A673 (cell line): ENCODE results near the gene TSC22D2. TPM values are rescaled to one million over a fixed set of nuclear protein-coding genes. Genes with fewer than 3 reads are reported as not detected.

Experiments used
- BruUV-seq: library from RNA; stranded (reverse); fragments of 400-500 nt; replicated peaks from 2 replicates; lab custom pipeline; 2021; lab: Mats Ljungman, UMichigan
- CTCF ChIA-PET: fragments of 300-600 bp; sonication (Branson Sonifier 250); formaldehyde crosslinking; loops from one replicate; lab custom pipeline; 2022; ENCODE audit warnings: antibody characterized with exemption; lab: Charles Lee
- POLR2A ChIA-PET: fragments of 300-600 bp; sonication (Branson Sonifier 250); formaldehyde crosslinking; loops from one replicate; lab custom pipeline; 2022; ENCODE audit warnings: antibody characterized with exemption; ENCODE audit not compliant: low non-redundant PET; lab: Charles Lee
- DNase-seq: peaks from one replicate; pipeline ENCODE4 v3.0.0-alpha.2; 2015; ENCODE audit warnings: low spot score
- H3K27ac ChIP-seq: fragments of 200-600 bp; sonication (generic); 2 replicates; pipeline ENCODE4 v1.5.1; 2016; ENCODE audit warnings: mixed run types, low read depth, mild to moderate bottlenecking, mixed read lengths, antibody characterized with exemption, low read length; ENCODE audit not compliant: poor library complexity, severe bottlenecking
- H3K27me3 ChIP-seq: fragments of 200-600 bp; sonication (generic); replicated peaks from 2 replicates; pipeline ENCODE4 v1.6.1; 2017; ENCODE audit warnings: mixed run types, low read depth, mild to moderate bottlenecking, mixed read lengths, antibody characterized with exemption, low read length; ENCODE audit not compliant: insufficient read depth, poor library complexity
- H3K36me3 ChIP-seq: fragments of 200-600 bp; sonication (generic); 2 replicates; pipeline ENCODE4 v1.6.1; 2016; ENCODE audit warnings: mixed run types, mild to moderate bottlenecking, mixed read lengths, antibody characterized with exemption, low read length; ENCODE audit not compliant: insufficient read depth, poor library complexity, severe bottlenecking
- H3K4me1 ChIP-seq: fragments of 200-600 bp; sonication (generic); 2 replicates; pipeline ENCODE4 v1.6.1; 2017; ENCODE audit warnings: mixed run types, mild to moderate bottlenecking, mixed read lengths, antibody characterized with exemption, low read length; ENCODE audit not compliant: insufficient read depth, poor library complexity, severe bottlenecking
- H3K4me3 ChIP-seq: fragments of 200-600 bp; sonication (generic); 2 replicates; pipeline ENCODE4 v1.5.1; 2016; ENCODE audit warnings: low read depth, mixed run types, mild to moderate bottlenecking, mixed read lengths, low read length; ENCODE audit not compliant: poor library complexity, severe bottlenecking
- H3K9me3 ChIP-seq: fragments of 200-600 bp; sonication (generic); 2 replicates; pipeline ENCODE4 v1.6.1; 2016; ENCODE audit warnings: mixed run types, low read depth, mild to moderate bottlenecking, mixed read lengths, antibody characterized with exemption, low read length; ENCODE audit not compliant: poor library complexity, severe bottlenecking
- CTCF ChIP-seq: fragments of 300-800, 200-600 bp; sonication (generic); conservative IDR thresholded peaks from 2 replicates; pipeline ENCODE4 v1.5.1; 2017; ENCODE audit warnings: low read depth, mild to moderate bottlenecking, antibody characterized with exemption, low read length, moderate library complexity, mixed read lengths
- EZH2 ChIP-seq: fragments of 200-600 bp; sonication (generic); IDR thresholded peaks from 2 replicates; pipeline ENCODE4 v1.6.1; 2017; ENCODE audit warnings: borderline replicate concordance, low read depth, mild to moderate bottlenecking, mixed read lengths, antibody characterized with exemption, low read length; ENCODE audit not compliant: poor library complexity, severe bottlenecking
- intact Hi-C: fragments of 100-400 bp; cut with micrococcal nuclease; formaldehyde crosslinking; loops from one replicate; pipeline ENCODE4 v1.10.0; 2022; ENCODE audit not compliant: unreplicated experiment
- total RNA-seq: library from RNA; stranded (reverse); gene quantifications from 2 replicates; pipeline ENCODE4 v1.2.3, GENCODE V29; 2021

Gene TSC22D2
- total RNA-seq, 1 experiment from 2014 or later, result 28.9 TPM

- Histone ChIP-seq H3K4me3 (peak overlapping the region; percentile 84), H3K36me3 (no peaks in the 10 kb centered on the region), H3K9me3 (no peaks in the 10 kb centered on the region), H3K27me3 (no peaks in the 10 kb centered on the region), H3K27ac (no peak overlapping the region), H3K4me1 (peaks cover 26% of the 10 kb centered on the region)
- intact Hi-C loops, result loop anchor here (5.0 kb wide), 3 partner anchors 125 to 185 kb away; no protein-coding TSS in a partner anchor
- DNase-seq, result no peak
- TF ChIP-seq CTCF, result no peak
- no peak for TF ChIP-seq EZH2
- POLR2A ChIA-PET, result interaction anchor here (0.6 kb wide), 1 partner anchor 29 kb away, joined by 3 read pairs; no protein-coding TSS in a partner anchor
- no TSS peak for BruUV-seq
- CTCF ChIA-PET, result interaction anchor here (1.2 kb wide), 1 partner anchor 83 kb away, joined by 9 read pairs; no protein-coding TSS in a partner anchor
Observed at GRCh38 chr3:150412561-150413231, 4.6 kb downstream of the TSC22D2 start.

GRCh38 chr3:150414258-150414657, 6.2 kb downstream of the TSC22D2 start:
- peaks cover 31% of the 10 kb centered on the region for H3K4me1 ChIP-seq
- H3K4me3 ChIP-seq, result peak overlapping the region; percentile 84
- POLR2A ChIA-PET, result no interaction called here
- no peaks in the 10 kb centered on the region for H3K36me3 ChIP-seq
- no peak overlapping the region for H3K27ac ChIP-seq
- no peaks in the 10 kb centered on the region for H3K9me3 ChIP-seq
- no TSS peak for BruUV-seq
- CTCF ChIA-PET, result no interaction called here
- peak; percentile 27 for DNase-seq
- no peak for TF ChIP-seq EZH2
- TF ChIP-seq CTCF, result no peak
- intact Hi-C loops, result loop anchor here (5.0 kb wide), 3 partner anchors 127 to 187 kb away; no protein-coding TSS in a partner anchor
- no peaks in the 10 kb centered on the region for H3K27me3 ChIP-seq

DNA sequence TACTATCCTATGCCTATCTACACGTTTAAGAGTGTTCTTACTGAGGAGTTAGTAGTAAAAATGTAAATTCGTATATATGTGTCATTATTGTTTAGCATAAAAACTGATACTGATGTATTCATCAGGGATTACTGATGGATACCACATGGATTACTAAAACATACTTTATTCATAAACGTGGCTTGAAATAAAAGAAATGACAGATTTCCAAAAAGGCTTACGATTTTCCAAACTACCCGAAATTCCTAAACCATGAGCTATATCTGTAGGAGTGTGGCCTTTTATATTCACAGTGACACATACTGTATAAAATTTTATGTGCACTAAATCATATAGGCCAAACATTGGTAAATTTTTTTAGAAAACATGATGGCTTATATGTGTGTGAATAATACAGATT, 6.9 kb downstream of the TSC22D2 start:
- BruUV-seq, result no TSS peak
- no peak for DNase-seq
- Histone ChIP-seq H3K4me1 (peaks cover 38% of the 10 kb centered on the region), H3K27ac (no peak overlapping the region), H3K4me3 (peak overlapping the region; percentile 84), H3K9me3 (no peaks in the 10 kb centered on the region), H3K36me3 (no peaks in the 10 kb centered on the region), H3K27me3 (no peaks in the 10 kb centered on the region)
- ChIA-PET CTCF (no interaction called here), POLR2A (no interaction called here)
- intact Hi-C loops, result loop anchor here (5.0 kb wide), 3 partner anchors 128 to 188 kb away; no protein-coding TSS in a partner anchor
- TF ChIP-seq EZH2 (no peak), CTCF (no peak)
